Measurements from ENCODE around the gene OR1A1.
"Not testable (repeated sequence)": the region's sequence is repeated elsewhere in the genome, so short reads cannot be mapped to it uniquely, and the experiment has no call there.

OR1A1 gene, protein sequence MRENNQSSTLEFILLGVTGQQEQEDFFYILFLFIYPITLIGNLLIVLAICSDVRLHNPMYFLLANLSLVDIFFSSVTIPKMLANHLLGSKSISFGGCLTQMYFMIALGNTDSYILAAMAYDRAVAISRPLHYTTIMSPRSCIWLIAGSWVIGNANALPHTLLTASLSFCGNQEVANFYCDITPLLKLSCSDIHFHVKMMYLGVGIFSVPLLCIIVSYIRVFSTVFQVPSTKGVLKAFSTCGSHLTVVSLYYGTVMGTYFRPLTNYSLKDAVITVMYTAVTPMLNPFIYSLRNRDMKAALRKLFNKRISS

DNA sequence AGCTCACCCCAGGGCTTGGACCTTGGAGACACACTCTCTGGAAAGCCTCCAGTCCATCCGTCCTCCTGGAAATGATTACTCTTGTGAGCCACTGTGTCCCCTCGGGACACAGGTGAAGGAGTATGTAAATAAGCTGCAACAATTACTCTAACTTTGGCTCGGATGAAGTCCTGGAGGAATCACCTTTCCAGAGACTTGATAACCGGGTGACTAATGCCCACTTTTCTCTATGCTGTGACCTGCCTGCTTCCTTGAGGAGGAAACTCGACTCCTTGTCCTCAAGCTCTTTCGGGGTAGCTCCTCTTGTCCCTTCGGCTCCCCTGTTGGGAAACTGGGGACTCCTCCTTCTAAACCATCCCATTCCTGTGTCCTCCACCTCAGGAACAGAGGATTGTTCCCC lies at the start of gene OR1A1:
Gene OR1A1, plus strand, starts transcription at position 301 of the 400 bp plus-strand sequence. CDS start 7,954 bp downstream, outside the sequence.
- DNase-seq, result no peak

DNA sequence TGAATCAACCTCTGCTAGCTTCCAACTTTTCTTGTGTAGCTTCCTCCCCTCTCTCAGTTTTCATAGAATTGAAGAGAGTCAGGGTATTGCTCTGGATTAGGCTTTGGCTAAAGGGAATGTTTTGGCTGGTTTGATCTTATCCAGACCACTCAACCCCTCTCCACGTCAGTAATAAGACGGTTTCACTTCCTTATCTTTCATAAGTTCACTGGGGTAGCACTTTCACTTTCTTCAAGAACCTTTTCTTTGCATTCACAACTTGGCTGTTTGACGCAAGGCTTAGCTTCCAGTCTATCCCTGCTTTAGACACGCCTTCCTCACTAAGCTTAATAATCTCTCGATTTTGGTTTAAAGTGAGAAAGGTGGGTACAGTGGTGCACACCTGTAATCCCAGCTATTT lies 39.9 kb upstream of the OR1A1 start:
- DNase-seq, result no peak

DNA sequence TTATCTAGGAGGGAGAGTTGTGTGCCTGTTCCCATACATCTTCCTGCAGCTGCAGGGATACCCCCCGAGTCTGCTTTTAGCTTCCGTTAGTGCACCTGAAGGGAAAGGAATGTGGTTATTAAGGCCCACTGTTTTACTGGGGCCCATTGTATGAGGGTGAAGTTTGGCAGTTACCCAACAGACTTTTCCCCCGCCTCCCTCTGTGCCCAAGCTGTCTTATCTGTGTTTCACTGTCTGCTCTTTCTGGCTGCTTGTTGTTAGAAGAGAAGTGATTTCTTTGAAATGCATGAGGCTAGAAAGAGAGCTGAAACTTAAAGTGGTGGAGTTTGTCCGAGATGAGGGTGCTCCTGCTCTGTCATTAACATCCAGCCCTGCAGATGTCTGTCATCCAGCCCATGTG lies 17.5 kb upstream of the OR1A1 start:
- DNase-seq, result no peak

DNA sequence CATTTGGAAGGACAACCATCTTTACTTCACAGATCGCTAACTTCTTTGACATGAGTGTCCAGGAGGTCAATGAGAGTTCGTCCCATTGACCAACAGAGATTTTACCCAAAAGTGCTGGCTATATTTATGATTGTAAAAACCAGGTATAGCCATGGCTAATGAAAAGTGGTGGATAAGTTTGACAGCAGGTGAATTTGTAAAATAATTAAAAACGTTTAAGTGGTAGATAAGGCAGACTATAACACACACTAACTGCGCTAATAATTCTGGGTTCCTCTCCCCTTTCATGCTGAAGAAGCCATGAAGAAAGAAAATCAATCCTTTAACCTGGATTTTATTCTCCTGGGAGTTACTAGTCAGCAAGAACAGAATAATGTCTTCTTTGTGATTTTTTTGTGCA lies 10.2 kb upstream of the OR1A1 start, which contains the start of gene OR1A2:
Gene OR1A2, plus strand, starts transcription at position 301 of the 400 bp plus-strand sequence. Its CDS starts 0 bp downstream, at position 301.
- DNase-seq, result no peak

DNA sequence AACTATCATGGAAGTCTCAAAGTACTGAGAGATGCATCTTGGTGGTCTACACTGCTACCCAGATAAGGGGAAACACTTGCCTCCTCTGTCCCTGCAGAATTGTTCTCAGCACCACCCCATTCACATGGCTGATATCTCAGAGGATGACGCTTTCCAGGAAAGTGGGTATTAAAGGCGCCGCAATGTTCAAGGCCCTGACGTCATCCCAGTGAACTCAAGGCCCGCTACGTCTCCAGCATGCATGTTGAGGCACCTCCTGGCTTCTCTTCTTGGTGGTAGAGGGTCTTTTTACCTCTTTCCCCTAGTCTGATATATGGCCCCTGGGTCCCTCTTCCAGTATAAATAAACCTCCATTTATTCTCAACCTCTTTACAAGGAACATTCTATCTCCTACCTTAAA lies 1.0 kb downstream of the OR1A1 start:
- DNase-seq, result no peak

DNA sequence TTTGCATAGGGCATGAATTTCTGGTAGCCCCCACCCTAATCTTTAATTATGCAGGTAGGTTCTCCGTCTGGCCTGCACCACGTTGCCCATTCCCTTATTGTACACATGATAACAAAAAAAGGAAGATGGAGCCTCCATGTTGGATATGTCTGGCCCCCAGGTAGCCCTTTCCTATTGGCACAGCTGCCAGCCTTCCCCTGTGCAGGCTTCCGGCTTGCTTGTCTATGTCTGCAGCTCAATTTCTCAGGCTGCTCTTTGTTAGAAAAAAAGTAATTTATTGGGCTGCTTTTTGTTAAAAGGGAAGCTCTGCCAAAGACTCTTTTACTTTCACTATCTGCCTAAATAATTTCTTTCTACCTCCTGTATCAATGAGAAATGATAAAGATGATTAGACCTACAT lies 5.5 kb downstream of the OR1A1 start:
- DNase-seq, result no peak

DNA sequence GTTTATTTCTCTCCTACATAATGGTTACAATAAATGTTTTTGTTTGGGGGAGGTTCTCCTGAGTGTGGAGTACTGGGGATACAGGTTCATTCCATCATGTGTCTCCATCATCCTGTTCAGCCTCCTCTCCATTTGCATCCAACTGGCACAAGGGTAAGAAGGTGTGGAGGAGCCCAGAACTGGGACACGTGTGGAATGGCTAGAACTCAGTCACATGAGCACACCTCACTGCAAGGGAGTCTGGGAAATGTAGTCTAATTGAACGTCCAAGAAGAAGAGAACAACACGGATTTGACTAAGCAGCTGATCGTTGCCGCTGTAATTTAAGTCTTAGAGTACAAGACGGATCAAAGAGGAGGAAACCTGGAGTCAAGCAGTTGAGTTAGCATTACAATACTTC lies 6.1 kb downstream of the OR1A1 start:
- no peak for DNase-seq

DNA sequence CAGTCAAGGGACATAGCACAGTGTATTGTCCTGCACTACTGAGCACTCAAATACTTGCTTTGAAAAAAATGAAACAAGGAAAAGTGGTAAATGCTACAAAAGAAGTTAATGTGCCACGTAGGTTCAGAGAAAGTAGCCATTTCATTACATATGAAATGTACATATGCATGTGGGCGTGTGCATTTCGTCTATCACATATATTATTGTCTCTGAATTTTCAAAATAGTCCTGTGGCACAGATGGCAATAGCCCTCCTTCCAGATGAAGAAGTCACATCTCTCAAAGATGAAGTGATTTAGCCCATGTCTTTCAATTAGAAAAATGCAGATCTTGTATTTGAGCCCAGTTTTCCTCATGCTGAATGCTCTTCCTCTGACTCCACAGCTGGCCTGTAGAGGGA lies 12.5 kb downstream of the OR1A1 start:
- DNase-seq, result not testable (repeated sequence)

DNA sequence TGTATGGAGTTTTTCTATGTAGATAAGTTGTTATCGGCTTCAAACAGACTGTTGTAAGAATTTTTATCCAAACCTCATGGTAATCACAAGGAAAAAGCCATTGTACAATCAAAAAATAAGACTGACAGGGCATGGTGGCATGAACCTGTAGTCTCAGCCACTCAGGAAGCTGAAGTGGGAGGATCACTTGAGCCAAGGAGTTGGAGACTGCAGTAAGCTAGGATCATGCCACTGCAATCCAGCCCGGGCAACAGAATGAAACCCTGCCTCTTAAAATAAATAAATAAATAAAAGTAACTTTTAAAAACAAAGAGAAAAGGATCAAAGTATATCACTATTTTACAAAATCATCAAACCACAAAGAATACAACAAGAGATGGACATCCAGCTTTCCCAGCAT lies 14.4 kb downstream of the OR1A1 start:
- DNase-seq, result no peak

DNA sequence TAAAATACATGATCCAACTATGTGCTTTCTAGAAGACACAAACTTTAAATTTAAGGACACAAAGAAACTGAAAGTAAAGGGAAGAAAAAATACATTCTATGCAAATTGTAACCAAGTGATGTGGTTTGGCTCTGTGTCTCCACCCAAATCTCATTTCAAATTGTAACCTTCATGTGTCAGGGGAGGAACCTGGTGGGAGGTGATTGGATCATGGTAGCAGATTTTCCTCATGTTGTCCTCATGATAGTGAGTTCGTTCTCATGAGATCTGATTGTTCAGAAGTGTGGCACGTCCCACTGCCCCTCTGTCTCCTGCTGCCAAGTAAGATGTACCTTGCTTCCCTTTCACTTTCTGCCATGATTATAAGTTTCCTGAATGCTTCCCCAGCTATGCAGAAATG lies 15.0 kb downstream of the OR1A1 start:
- no peak for DNase-seq

DNA sequence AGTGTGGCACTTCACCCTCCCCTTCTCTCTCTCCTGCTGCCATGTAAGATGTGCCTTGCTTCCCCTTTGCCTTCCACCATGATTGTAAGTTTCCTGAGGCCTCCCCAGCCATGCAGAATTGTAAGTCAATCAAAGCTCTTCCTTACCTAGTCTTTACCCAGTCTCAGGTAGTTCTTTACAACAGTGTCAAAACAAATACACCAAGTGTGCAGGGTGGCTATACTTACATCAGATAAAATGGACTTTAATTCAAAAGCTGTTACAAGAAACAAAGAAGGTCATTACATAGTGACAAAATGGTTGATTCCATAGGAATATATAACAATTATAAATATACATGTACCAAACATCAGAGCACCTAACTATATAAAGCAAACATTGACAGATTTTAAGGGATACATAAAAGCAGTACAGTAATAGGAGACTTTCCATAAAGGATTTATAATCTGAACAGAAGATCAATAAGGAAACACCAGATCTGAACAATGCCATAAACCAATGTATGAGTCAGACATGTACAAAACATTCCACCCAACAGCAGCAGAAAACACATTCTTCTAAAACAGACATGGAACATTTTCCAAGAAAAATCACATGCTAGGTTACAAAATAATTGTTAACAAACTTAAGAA lies 17.4 kb downstream of the OR1A1 start:
- not testable (repeated sequence) for DNase-seq

DNA sequence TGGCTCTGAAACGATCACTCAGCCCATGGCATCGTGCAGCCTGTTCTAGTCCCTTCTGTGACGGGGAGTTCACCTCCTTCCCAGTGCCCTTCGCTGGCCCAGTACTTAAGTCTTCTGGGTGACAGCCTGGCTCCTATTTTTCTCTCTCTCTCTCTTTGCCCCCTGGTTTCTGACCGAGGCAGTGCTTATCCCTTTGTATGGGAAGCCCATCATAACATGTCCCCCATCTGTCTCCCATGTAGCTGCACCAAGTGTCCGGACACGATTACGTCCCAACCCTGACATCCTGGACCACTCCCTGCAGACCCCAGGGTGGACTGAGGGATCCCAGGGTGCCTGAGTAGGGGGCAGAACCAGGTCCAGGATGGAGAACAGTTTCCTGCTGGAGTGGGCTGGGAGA lies 24.8 kb downstream of the OR1A1 start:
- not testable (repeated sequence) for DNase-seq

DNA sequence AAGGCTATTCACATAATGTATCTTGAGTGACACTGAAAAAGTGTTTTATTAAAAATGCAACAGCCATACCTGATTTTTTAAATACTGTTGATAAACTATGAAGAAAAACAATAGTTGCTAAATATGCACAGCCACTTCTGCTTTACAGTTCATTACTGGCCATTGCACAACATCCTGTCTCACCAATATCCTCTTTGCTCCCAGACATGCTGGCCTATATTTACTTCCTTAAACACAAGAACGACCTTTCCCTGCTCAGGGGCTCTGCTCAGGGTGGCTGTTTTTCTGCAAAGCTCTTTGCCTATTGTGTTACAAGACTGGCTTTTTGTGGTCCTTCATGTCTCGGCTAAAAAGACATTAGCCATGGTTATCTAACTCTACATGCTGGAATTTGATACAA lies 31.2 kb downstream of the OR1A1 start:
- DNase-seq, result not testable (repeated sequence)

DNA sequence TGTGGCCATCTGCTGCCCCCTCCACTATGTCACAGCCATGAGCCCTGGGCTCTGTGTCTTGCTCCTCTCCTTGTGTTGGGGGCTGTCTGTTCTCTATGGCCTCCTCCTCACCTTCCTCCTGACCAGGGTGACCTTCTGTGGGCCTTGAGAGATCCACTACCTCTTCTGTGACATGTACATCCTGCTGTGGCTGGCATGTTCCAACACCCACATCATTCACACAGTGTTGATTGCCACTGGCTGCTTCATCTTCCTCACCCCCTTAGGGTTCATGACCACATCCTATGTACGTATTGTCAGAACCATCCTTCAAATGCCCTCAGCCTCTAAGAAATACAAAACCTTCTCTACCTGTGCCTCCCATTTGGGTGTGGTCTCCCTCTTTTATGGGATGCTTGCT lies 33.6 kb downstream of the OR1A1 start:
- DNase-seq, result not testable (repeated sequence)

DNA sequence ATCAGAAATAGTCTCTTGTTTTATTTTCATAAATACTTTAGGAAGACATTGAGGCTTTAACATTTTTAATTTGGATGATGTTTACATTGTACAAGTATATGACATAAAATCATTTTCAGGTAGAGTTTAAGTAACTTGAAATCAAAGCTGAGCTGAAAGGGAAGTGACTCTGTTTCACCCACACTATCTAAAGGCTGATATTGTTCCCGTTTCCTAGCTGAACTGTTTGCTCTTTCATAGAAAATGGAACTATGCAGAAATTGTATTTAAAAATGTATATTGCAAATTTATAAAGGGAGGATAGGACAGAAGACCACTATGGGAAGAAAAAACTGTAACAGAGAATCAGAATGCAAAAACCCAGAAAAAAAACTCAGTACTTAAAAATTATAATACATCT lies 37.4 kb downstream of the OR1A1 start:
- DNase-seq, result not testable (repeated sequence)

DNA sequence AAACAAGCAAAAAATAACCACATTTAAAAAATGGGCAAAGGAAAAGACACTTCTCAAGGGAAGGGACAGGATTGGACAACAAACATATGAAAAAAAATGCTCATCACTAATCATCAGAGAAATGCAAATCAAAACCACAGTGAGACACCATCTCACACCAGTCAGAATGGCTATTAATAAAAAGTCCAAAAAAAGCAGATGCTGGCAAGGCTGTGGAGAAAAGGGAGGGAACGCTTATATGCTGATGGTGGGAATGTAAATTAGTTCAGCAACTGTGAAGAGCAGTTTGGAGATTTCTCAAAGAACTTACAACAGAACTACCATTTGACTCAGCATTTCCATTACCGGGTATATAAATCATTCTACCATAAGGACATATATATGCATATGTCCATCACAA lies 41.5 kb downstream of the OR1A1 start:
- DNase-seq, result not testable (repeated sequence)

DNA sequence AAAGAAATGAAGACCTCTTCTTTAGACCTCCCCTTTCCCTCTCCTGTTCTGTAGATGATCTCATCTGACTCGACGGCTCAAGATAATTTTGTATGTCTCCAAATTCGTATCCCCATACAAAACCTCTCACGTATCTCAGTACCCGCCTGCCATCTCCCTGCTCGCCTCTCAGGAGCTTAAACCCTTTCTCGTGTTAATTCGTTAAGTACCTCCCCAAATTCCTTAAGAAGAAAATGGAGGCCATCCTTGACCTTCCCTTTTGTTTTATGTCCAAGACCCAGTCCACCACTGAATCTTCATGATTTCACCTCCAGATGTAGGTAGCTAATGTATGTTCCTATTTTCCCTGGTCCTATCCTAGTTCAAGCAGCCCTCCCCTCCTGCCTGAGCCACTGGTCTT lies 49.1 kb downstream of the OR1A1 start:
- no peak for DNase-seq

DNA sequence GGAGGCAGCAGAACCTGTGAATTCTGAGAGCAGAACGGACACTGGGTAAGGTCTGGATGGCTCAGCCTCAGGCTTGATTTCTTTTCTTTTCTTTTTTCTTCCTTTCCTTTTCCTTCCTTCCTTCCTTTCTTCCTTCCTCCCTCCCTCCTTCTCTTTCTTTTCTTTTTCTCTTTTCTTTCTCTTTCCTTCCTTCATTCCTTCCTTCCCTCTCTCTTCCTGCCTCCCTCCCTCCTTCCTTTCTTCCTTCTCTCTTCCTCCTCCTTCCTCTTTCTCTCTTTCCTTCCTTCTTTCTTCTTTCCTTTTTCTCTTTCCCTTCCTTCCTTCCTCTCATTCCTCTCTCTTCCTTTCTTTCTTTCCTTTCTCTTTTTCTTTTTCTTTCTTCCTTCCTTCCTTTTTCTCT lies 52.7 kb downstream of the OR1A1 start:
- DNase-seq, result no peak

DNA sequence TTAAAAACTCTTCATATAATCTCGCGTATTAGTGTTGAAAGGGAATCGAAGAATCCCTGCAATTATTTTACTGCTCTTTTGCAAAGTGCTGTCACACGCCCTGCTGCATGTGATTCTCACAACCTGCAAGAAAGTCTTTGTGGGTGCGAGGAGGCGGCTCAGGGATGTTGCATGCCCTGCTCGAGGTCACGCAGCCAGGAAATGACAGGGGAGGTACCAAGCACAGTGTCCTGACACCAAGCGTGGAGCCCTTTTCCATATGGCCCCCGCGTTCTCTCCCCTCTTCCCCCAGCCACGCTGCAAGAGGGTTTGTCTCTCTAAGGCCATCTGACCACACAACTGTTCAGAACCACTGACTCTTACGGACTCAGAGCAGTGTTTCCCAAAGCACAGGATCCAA lies 53.1 kb downstream of the OR1A1 start:
- no peak for DNase-seq
